ENCODE data around the gene COBLL1.

DNA sequence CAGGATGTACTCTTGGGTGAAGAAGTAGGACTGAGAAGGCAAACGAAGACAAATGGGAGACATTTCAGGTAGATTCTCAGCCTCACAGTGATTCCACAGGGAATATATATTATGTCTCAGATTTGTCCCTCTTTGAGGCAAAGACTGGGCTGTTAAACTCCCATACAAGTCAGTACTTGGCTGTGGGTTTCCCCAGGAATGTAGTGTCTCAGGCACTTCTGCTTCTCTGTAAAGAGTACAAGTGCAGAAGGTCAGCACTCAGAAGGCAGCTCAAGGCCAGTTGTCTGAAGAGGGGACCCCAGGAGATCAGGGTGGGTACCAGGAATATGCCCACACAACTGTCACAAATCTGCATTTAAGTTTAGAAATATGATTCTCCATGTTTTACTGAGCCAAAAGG, 39.9 kb upstream of the COBLL1 start:
- TF ChIP-seq, protein P1, sequence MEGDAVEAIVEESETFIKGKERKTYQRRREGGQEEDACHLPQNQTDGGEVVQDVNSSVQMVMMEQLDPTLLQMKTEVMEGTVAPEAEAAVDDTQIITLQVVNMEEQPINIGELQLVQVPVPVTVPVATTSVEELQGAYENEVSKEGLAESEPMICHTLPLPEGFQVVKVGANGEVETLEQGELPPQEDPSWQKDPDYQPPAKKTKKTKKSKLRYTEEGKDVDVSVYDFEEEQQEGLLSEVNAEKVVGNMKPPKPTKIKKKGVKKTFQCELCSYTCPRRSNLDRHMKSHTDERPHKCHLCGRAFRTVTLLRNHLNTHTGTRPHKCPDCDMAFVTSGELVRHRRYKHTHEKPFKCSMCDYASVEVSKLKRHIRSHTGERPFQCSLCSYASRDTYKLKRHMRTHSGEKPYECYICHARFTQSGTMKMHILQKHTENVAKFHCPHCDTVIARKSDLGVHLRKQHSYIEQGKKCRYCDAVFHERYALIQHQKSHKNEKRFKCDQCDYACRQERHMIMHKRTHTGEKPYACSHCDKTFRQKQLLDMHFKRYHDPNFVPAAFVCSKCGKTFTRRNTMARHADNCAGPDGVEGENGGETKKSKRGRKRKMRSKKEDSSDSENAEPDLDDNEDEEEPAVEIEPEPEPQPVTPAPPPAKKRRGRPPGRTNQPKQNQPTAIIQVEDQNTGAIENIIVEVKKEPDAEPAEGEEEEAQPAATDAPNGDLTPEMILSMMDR (IDR thresholded peaks at IDR 0.05; ENCODE audit: low read depth, low read length), result no peak
- no peak for TF ChIP-seq EZH2phosphoT487 (IDR thresholded peaks at IDR 0.05; ENCODE audit: low read depth)
